HG03139 (cell line): ENCODE results near the gene FADS1.

Experiments used
- ATAC-seq: cut with Tn5 transposase; IDR thresholded peaks from one replicate; pipeline ENCODE4 v1.9.1; 2021; ENCODE audit not compliant: unreplicated experiment

FADS1 gene

DNA sequence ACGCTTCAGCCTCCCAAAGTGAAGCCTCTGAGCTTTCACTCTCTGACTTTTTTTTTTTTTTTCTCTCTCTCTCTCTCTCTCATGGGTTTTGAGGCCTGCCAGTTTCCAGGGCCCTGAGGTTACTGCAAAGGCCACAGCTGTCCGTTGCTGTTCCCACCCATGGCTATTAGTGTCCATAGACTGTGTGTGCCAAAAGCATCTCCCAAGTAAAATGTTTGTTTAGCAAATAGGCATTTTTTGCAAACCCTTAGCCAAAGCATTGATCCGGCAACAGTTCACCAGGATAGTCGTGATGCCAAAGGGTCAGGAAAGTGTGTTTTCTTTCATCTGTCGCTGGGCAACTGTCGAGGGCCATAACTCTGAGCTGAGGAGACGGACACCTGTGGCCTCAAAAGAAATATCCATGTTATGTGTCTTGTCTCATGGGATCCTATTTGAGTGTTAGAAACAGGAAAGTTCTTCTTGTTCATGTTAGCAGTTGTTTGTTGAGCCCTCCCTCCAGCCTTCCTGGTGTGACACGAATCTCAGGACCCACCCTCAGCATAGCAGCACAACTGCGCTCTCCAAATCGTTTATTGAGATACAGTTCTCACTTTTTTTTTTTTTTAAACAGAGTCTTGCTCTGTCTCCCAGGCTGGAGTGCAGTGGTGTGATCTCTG lies 29.7 kb upstream of the FADS1 start:
- ATAC-seq = no peak

DNA sequence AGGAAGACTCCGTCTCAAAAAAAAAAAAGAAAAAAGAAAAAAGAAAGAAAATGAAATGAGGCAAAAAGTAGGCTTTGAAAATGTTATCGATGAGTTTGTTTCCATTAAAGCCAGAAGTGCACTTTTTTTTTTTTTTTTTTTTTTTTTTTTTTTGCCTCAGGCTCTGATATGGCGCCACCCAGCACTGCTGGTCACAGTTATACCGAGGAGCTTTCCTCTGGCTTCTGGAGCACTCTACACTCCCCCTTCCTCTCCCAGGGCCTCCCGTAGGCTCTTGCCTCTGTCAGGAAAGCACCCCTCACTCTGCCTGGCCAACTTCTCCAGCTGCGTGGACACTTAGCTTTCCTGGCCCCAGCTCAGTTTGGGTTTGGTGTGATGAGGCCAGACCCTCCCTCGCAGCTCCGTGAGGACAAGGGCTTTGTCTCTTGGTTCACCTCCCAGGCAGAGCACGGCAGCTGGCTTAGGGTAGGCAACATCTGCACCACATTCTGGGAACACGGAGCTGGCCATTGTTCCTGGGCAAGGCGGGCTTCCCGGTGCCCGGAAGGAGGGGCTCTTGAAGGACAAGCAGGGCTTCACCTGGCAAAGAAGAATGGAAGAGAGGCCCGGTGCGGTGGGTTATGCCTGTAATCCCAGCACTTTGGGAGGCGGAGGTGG lies 28.2 kb upstream of the FADS1 start:
- ATAC-seq = no peak

DNA sequence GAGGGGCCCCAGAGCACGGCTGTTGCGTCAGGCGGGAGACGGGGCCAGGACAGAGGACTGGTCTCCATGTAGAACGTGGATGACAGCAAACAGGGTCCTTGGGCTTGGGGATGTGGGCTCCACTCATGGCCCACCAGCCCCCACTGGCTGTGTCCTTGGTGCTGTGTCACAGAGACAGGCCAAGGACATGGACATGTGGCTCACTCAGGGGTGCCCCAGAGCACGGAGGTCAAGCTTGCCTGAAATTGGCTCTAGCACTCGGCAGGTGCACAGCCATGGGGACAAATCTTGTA lies 25.7 kb upstream of the FADS1 start:
- no peak for ATAC-seq

DNA sequence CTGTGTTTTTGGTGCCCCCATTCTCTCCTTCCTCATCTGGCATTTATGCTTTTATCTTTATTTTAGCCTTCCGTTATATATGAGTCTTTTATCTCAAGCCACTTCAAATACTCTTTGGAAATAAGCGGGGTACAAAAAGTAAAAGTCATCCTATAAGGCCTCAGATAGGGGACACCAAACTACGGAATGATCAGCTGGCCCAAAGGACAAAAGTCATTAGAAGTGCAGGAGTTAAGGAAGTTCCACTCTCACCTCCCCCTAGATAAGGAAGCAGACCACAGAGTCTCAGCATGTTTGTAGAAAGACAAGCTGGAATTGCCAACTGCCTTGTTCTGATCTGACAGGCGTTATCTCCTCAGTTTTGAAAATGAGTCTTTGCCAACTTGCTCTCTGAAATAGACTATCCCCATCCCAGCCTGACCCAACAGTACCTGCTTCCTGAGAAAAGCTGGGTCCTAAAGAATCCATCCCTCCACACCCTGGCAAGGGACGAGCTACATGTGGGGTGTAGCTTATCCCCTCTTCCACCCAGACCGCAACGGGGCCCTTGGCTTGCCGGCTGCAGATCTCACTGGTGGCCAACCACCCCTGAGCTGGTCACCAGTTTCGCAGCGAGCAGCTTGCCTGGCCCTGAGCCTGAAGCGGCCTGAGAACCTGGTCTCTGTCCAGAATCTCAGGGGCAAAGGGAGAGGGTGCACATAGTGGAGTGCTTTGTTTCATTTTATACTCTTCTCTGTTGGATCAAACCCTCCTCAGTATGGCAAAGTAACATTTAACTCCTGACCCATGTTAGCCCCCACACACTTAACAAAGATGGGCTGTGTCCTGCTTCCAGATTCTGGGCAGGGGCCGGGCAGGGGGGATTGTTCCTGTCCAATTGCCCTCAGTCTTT lies 25.1 kb upstream of the FADS1 start:
- no peak for ATAC-seq

DNA sequence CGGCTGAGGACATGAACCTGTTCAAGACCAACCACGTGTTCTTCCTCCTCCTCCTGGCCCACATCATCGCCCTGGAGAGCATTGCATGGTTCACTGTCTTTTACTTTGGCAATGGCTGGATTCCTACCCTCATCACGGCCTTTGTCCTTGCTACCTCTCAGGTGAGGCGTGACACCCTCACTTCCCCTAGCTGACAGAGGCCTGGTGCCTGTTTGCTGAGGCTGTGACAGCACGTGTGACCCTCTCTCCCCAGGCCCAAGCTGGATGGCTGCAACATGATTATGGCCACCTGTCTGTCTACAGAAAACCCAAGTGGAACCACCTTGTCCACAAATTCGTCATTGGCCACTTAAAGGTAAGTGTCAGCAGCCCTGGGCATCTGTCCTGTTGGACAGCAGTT lies 23.6 kb upstream of the FADS1 start:
- ATAC-seq = no peak

DNA sequence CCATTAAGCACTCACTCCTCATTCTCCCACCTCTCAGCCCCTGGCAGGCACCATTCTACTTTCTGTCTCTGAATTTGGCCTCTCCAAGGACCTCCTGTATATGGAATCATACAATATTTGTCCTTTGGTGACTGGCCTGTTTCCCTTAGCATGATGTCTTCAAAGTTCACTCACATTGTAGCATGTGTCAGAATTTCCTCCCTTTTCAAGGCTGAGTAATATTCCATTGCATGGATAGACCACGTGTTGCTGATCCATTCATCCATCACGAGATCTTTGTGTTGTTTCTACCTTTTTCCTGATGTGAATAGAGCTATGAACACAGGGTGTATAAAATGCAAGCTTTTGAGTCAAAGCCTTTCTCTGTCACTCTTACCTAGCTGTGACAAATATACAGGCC lies 22.9 kb upstream of the FADS1 start:
- no peak for ATAC-seq

DNA sequence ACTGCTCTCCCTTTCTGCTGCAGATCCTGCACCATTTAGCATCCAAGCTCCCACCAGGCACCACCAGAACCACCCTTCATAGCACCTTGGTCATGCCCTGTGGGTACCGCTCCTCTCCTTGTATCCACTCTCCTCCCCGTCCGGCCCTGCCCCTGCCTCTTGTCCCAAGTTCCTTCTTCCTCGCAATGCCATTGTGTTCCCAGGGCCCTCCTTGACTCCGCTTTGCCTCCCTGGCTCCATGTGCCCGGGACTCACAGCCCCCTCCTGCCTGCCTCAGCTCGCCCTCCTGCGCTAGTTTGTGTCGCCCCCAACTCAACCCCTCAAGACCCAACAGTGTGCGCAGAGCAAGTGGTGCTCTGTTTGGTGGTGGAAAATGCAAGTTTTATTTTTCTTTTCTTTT lies 22.1 kb upstream of the FADS1 start:
- ATAC-seq = no peak

DNA sequence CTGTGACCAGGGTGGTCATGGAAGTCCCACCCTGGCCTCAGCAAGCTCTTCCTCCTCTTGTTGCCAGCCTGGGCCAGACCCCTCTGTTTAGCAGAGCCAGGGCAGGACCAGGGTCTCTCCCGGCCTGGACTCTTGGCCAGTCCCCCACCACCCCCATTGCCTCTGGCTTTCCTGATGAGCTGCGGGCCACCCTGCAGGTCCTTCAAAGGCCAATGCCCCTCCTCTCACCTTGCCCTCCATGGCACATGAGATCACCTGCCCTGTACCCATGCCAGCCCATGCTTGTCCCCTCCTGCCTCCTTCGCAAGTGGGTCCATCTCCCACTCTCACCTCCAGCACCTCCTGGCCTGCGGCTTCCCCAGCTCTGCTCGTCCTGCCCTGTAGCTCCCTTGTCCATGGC lies 21.7 kb upstream of the FADS1 start:
- ATAC-seq = no peak

DNA sequence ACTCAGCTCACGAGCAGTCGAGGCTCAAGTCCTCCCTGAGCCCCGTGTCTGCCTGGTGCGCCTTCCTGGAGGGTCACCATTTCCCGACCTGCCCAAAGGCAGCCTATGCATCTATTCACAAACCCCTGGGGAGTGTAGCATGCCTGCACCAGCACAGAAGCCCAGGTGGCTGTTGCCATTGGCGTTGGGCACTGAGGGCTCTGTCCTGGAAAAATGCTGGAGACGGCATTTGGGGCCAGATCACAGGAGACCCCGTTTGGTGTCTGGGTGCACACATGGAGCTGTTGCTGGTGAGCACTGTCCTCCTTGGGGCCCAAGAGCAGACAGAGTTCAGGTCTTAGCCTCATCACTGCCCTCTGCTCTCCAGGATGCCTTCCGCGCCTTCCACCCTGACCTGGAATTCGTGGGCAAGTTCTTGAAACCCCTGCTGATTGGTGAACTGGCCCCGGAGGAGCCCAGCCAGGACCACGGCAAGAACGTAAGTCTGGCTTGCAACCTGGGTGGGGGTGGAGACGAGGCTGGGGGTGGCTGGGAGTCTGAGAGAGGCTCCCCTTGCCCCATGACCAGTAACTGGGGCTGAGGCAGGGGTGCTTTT lies 20.7 kb upstream of the FADS1 start:
- no peak for ATAC-seq

DNA sequence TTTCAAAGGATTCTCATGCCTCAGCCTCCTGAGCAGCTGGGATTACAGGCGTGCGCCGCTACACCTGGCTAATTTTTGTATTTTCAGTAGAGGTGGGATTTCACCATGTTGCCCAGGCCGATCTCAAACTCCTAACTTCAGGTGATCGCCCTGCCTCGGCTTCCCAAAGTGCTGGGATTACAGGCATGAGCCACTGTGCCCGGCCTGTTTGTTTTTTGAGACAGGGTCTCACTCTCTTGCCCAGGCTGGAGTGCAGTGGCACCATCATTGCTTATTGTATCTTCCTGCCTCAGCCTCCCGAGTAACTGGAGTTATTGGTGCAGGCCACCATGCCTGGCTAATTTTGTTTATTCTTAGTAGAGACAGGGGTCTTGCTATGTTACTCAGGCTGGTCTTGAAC lies 19.4 kb upstream of the FADS1 start:
- ATAC-seq = no peak

DNA sequence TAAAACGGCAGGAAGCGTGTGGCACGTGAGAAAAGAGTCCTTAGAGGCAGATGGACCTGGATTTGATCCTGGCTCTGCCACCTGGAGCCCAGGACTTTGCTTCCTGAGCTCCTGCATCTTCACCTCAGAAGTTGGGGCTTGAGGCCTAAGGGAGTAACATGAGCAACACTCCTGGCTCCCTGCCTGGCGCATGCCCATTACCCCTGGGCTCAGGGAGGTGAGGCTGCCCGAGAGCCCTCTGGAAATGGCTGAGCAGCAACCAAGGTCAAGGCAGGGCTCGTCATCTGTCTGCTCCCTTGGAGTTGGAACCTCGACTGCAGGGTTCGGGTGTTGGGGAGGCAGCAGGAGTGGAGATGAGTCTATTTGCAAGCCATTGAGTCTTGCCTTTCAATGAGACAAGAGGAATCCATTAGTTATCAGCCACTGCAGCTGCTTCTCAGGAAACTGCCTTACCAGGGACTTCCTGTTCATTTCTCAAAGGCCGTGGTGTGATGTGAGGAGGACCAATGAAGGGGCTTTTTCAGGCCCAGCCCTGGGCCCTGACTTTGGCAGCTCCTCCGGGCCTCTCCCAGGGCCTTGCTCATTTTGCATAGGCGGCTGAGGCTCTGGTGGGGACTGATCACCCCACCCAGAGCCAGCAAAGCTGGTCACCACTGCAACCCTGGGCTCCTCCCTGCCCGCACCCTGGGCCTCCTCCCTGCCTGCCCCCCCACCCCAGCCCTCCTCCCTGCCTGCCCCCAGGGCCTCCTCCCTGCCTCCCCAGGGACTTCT lies 17.7 kb upstream of the FADS1 start:
- peak; percentile 91 for ATAC-seq

DNA sequence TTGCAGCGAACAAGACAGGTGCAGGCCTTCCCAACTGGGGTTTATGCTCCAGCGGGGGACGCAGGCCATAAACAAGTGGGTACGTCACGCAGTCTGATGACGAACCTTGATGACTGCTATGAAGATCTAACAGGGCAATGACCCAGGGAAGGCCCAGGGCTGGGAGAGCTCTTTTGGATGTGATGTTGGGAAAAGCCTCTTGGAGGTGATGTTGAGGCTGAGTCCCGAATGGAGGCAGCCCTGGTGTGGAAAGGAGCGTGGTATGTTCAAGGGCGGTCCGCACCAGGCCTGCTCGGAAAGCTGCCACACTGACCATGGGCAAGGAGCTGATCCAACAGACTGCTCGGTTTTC lies 17.1 kb upstream of the FADS1 start:
- no peak for ATAC-seq

DNA sequence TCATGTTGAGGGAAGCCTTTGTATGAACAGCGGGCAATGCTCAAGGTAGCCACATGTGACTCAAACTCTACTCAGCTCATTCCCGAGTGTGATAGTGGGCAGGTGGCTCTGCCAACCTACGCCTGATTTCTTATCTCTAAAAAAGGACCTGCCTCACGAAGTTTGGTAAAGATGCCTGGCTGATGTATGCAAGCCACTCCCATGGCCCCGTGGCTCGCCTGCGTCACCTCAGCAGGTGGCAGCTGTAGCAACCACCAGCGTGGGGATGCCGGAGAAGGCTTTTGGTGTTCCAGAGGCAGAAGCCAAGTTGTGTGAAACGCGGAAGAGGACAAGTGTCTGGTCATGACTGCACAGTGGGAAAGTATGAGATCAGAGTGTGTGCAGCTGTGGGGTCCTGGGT lies 16.7 kb upstream of the FADS1 start:
- ATAC-seq = no peak

DNA sequence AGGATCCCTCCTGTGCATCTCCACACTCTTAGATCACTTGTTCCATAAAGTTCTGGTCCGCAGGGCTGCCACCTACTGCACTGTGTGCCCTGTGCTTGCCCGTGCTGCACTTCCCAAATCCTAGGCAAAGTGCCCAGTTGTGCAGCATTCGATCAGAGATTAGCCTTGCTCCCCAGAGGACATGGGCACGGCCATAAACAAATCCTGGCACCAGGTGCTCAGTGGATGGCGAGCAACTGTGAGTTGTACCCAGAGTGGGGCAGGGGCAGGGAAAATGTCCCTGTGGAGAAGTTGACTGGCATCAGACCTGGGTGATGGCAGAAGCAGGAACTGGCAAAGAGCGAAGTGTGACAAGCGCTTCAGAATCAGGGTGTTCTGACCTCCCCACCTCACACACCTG lies 16.0 kb upstream of the FADS1 start:
- no peak for ATAC-seq

DNA sequence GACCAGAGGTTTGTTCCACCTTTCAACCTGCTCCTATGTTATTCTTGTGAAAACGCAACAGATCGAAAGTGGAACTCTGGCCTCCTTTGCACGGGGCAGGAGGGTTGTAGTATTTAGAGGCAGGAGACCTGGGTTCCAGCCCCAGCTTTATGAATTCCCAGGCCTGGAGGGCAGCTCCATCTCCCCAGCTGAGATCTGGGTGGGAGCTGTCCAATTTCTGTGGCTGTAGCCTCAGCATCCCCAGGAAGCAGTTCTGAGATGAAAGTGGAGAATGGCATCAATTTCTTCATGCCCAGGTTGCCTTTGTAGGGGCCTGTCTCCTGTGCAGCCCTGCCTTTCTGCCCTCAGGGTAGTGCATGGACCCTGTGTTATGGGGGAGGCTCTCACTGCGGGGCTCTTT lies 15.4 kb upstream of the FADS1 start:
- ATAC-seq = no peak

DNA sequence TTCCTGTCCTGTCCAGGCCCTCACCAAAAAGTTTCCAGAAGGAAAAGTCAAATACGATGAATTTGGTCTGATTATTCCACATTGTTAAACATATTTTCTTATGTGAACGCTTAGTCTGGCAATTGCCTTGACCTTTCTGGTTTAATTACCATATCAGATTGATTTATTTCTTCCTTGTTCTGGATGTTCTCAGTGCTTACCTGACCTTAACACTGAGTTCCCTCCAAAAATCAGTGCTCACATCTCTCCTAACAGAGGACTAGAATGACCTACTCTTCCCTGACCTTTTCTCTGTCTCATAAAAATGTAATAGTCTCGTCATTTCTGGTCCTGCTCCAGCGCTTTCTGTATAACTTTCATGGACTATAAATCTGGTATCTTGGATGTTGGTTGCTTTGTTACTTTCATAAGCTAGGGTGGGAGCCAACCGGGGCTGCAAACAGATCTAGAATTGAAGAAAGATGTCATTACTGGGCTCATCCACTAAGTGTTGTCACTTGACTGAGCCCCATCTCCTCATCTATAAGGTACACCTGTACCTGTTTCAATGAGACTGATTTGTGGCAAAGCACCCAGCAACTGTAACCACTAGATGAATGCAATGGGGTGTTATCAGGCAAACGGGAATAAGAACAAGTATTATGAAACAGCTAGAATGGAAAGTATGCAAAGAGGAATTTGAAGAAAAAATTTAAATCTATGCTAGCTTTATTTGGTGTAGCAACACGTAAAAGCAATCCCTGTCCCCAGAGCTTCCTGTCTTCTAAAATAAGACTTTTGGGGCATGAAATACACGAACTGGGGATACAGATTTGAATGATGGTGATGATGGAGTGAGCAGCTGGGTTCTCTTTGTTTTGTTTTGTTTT lies 13.7 kb upstream of the FADS1 start:
- ATAC-seq = no peak

DNA sequence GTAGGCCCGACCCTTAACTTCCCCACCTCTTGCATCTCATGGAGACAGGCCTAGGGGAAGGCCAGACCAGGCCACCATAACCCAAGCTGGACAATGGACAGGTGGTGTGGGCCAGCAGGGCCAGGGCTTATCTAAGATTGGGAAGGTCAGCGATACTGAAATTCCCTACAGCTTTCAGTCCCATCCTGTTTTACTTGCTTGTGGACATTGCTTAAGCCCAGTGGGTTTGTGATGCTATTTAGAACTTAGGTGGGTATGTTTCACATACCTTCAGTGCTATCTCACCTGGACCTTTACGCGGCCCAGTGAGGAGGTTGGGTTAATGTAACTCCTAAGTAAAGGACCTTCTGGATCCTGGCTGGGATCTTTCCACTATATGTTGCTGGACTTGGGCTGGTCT lies 13.0 kb upstream of the FADS1 start:
- no peak for ATAC-seq

DNA sequence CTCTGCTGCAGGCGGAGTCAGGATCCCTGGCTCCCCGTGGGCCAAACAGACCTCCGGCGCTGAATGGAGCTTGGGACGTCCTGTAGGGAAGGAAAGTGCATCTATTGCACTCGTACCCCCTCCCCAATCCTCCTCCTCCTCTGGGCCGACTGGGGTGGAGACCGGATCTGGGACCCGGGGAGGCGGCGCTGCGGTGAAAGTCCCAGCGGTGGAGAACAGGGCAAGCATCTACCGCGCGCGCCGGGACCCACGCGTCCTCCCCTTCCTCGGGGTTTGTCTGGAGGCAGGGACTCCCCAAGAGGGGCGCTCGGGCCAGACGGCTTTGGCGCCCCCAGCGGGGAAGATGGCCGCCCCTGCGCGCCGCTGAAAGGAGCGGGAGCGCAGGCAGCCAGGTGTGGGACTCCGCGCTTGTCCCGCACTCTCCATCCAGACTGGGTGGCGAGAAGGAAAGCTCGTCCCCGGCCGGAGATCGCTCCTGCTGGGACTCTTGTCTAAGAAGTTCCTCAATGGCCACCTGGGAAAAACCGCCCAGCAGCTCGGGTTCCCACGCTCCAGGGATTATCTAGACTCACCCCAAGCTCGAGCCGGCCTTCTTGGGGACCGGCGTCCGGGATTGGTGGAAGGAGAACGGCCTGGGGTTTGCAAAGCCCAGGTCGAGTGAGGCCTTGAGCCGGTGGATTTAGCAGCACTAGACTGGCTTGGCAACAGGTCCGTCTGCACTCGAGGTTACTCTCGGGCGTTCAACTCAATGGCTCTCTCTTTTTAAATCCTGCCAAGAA lies 12.0 kb upstream of the FADS1 start:
- ATAC-seq = no peak

DNA sequence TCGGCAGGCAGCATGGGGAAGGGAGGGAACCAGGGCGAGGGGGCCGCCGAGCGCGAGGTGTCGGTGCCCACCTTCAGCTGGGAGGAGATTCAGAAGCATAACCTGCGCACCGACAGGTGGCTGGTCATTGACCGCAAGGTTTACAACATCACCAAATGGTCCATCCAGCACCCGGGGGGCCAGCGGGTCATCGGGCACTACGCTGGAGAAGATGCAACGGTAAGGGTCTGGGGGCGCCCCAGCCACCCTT lies 11.5 kb upstream of the FADS1 start:
- no peak for ATAC-seq
